NOMO-1 (cell line): ENCODE results near the gene ARMC2.
A peak's percentile ranks its signal among the peaks of the same experiment; 100 is the strongest.

Source experiments
- DNase-seq, 2 experiments: peaks; one replicate each; lab custom pipeline; 2025; ENCODE audit not compliant: unreplicated experiment in 2 of 2; lab: John Stamatoyannopoulos, UW

Gene ARMC2

DNA sequence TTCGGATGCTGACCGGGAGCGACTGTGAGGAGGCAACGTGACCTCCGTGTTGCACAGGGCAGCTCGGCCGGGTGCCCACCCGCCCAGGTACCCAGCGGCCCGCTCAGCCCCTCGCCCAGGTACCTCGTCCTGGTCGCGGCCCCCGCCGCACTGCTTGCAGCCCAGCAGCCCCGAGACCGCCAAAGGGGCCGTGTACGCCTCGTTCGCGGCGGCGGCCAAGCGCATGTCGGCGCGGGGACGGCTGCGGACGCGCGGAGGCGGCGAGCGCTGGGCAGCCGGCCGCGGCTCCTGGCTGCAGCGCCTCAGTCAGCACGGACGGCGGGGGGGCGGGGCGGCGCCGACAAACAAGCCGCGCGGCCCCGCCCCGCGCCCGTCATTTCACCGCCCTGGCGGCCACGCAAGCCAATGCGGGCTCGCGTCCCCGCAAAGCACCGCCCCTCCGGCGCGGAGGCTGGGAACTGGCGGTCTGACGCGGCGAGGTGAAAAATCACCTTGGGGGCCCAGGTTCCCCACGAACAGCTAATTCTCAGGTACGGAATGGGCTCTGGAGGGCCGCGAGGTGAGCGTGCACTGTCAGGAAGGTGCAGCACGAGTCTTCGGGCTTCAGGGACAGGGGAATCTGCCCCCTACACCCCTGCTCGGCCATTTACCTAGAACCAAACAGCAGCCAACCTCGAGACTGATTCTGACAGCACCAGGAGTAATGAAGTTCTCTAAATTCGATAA, 161.2 kb downstream of the ARMC2 start:
- peak; percentile 75 to 89 for DNase-seq

DNA sequence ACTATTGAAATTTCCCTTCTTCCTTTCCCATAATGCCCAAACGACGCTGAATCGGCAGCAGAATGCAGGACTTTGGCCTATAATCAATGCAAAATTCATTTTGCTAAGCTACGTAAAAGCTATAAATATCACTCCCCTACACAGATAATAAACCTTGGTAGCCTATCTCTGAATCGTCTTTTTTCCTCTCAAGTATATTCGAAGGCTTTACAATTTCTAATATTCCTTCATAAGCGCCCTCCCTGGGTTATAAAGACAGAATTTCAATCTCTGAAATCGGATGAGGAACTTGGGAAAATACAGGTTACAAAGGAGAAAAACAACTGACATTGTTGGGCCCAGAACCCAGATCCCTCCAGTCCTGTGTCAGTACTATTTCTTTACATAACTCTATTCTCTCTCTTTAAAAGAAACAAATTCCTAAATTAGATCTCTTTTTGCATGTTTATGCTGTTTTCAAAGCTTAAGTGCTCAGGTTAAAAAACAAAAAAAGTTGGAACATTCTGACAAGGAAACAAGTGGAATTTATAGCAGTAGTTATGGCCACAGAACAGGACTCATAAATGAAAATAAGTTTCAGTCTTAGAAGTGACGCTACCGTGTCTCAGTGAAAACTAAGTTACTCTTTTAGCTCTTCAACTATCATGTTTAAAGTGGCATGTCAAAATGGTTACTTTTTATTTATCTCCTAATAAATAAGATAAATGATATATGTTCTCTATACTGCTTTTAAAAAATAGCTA, 161.9 kb downstream of the ARMC2 start:
- DNase-seq: peak in 1 of 2 experiments; percentile 17

DNA sequence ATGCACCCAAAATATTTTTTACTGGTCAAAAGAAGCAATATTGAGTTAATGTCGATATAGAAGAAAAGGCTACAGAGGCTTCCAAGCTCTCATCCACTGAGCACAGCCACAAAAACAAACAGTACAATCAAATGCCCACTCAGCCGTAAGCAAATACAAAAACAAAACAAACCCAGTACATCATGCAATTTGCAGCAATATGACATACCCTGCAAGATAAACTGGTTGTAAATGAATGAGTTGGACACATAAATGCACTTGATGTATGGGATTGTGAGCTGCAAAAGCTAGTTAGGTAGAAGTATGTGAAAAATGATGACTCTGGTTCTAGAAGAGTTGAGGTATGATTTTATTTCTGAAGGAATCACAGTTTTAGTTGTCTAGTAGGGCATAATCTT, 162.5 kb downstream of the ARMC2 start:
- no peak for DNase-seq

DNA sequence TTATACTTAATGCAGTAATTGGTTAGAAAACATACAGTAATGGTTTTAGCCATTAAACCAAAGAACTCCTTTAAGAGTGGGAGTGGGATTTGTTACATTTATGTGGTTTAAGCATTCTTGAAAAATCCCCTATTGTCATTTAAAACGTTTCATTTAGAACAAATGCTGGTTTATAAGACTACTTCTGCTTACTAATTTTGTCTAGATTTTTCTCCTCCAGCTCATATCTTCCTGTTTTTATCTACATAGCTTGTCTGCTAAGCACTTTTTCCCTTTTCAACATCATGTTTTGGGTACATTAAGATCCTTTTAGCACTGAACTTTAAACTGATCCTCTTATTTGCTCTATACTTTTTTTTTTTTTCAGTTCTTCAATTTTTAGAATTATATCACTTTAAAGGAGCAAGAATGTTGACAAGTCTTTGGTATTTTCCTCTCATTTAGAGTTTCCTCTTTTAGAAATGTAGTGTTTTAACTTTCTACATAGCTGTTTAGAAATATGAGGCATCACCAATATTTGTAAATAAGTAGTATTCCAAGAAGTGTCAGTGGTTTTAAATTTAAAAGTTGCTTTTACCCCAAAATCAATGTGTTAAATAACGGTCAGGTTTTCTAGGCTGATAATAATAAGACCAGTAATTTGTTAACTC, 165.6 kb downstream of the ARMC2 start:
- DNase-seq: peak; percentile 5 to 70

DNA sequence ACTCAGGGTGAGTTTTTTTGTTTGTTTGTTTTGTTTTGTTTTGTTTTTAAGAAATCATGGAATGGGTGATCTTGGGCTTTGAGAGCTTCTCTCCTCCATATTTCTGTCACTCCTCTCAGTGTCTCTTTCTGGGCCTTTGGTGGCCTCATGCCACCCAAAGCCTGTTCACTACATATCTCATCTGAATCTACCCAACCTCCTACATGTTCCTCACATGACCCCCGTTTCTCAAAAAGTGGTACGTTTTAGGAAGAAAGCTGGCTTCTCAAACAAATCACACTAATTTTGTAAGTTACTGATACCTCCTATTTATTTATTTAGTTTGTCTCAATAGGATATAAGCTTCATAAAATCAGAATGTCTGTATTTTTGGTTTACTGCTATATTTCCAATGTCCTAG, 166.4 kb downstream of the ARMC2 start:
- DNase-seq: no peak

DNA sequence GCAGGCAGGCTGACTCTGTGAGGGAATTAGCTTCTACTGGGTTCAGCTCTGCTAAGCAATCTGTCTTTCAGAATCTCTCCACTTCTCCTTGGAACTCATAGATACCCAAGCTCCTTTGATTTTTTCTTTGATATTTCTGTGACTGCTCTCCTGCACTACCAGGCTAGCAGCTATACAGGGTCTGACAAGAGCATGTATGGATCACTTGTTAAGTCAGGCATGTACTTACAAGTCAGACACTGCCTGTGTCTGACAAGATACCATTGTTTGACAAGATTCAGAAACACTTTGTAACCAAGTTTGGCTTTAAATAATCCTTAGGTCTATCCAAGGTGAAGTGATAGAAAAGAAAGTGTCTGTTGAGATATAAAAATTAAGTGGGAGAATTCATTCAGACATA, 167.0 kb downstream of the ARMC2 start:
- DNase-seq: no peak

DNA sequence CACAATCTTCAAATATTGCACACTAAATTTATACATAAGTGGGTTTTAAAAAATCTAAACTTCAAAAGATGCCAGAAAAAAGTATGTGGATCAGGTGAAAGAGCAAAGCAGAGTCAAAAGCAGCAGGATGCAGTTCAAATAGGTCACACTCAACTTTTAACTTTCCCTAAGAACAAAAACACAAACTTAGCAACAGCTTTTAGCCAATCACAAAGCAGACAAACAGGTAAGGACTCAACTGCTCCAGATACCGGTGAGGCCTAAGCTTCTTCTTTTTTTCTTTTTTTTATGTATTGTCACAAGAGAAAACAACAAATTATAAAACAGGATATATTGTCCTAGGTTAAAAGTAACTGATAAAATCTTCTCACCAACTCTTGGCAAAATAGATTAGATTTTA, 171.7 kb downstream of the ARMC2 start:
- no peak for DNase-seq

DNA sequence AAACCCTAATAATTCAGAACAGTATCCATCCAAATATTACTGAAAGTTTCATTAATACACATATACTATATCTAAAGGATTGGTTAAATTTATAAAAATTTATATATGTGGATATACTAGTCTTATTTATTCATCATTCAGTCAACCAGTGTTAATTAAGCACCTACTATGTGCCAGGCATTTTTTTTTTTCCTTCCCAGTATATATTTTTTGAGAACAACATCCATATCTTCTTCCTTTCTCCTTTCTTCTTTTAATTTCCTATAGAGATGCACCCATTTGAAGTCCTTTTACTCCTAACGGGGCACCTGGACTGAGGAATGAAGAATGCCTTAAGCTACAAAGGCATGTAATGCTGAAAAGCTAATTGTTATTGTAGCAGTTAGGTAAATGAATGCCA, 173.6 kb downstream of the ARMC2 start:
- no peak for DNase-seq

DNA sequence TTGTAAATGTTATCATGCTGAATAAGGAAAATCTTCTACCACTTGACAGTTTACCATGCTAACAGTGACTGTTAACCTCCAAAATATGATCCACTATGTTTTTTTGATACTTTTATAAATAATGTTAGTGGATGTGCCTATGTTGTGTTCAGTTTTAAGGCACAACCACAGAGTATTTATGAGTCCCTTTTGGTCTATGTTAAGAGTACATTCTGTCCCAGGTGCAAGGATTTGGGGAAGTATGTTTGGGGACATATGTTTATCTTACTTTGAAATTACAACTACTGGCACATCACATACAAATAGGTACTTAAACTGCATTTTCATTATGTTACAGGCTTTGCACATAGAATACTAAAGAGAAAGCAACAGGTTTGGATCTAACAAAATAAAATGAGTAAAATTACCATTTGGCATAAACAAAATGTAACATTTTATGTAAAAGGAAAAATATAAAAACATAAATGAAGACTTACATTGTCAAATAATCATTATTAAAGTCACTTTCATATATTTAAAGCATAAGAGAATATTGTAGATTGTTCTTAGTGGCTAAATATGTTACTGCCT, 175.2 kb downstream of the ARMC2 start:
- DNase-seq: no peak
